GM06990 (cell line): Measurements from ENCODE around the gene TOLLIP.
"Not testable (repeated sequence)": the region's sequence is repeated elsewhere in the genome, so short reads cannot be mapped to it uniquely, and the experiment has no call there.

Experiments used
- DNase-seq: peaks from one replicate; pipeline ENCODE4 v3.0.0-alpha.2; 2011; ENCODE audit not compliant: insufficient read length; ENCODE audit errors: extremely low read depth
- H3K27me3 ChIP-seq: replicated peaks from 2 replicates; pipeline ENCODE4 v1.6.0; 2011; ENCODE audit warnings: low read length; ENCODE audit not compliant: control insufficient read depth, insufficient read depth
- H3K36me3 ChIP-seq: 2 replicates; pipeline ENCODE4 v1.5.1; 2011; ENCODE audit warnings: low read length; ENCODE audit not compliant: control insufficient read depth, insufficient read depth
- H3K4me3 ChIP-seq: replicated peaks from 2 replicates; pipeline ENCODE4 v1.5.1; 2011; ENCODE audit warnings: low read depth, mild to moderate bottlenecking, control low read depth, low read length
- TF ChIP-seq, protein P1 (sequence below): IDR thresholded peaks from 2 replicates; pipeline ENCODE4 v1.5.1; 2011; ENCODE audit warnings: low read length, control low read depth, mild to moderate bottlenecking, inconsistent platforms; ENCODE audit not compliant: insufficient read depth, poor library complexity, severe bottlenecking

TOLLIP gene

DNA sequence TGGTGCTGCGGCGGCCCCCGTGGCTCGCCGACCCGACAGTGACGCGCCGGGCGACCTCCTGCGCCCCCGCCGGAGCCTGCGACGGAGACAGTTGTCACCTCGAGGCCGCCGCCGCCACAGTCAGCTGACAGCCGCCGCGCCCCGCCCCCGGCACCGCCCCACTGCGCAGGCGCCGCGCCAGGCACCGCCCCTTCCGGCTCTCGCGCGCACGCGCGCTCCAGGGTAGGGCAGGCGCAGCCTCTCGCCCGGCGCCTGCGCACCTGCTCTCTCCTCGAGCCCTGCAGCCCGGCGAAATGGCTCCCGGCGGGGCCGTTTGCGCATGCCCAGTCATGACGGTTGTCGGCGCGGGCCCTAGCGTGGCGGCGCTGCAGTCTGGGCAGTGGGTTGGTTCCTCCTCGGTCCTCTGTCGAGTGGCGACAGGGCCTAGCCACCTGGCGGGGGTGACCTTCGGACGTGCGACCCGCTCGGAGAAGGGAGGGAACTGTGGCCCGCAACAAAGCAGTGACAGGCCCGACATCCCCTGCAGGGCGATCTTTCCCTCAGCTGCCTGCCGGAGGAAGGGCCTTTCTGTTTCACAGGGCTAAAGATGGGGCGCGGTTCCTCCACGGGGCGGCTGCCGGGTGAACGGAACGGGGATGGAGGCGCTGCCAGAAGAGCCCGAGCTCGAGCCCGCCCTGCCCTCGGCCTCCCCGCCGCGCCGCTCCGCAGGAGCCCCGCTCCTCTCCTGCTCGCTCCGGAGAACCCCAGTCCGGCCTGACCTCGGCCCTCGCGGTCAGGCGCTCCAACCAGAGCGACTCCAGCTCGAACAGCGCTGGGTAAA, at the start of gene TOLLIP:
TOLLIP (minus strand) TSS at position 135 of the 820 bp plus-strand sequence; CDS start at position 1, 134 bp downstream.
- no peaks in the 10 kb centered on the region for H3K27me3 ChIP-seq
- TF ChIP-seq, protein P1, sequence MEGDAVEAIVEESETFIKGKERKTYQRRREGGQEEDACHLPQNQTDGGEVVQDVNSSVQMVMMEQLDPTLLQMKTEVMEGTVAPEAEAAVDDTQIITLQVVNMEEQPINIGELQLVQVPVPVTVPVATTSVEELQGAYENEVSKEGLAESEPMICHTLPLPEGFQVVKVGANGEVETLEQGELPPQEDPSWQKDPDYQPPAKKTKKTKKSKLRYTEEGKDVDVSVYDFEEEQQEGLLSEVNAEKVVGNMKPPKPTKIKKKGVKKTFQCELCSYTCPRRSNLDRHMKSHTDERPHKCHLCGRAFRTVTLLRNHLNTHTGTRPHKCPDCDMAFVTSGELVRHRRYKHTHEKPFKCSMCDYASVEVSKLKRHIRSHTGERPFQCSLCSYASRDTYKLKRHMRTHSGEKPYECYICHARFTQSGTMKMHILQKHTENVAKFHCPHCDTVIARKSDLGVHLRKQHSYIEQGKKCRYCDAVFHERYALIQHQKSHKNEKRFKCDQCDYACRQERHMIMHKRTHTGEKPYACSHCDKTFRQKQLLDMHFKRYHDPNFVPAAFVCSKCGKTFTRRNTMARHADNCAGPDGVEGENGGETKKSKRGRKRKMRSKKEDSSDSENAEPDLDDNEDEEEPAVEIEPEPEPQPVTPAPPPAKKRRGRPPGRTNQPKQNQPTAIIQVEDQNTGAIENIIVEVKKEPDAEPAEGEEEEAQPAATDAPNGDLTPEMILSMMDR, result peak; percentile 40
- peak; percentile 94 for DNase-seq
- peaks cover 2% of the 10 kb centered on the region for H3K36me3 ChIP-seq
- peak within 1 kb of the TSS; percentile 73 for H3K4me3 ChIP-seq

DNA sequence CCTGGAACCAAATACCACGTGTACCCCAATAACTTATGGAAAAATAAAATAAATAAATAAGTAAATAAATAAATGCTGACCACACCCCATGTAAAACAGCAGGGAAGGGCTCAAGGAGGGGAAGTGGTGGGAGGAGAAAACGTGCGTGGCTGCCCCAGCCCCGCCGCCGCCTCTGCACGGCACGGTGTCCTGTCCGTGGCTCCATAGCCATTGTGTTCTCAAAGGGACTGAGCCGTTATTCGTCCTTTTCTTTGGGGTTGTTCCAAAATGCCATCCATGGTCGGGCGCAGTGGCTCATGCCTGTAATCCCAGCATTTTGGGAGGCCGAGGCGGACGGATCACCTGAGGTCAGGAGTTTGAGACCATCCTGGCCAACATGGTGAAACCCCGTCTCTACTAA, 49.5 kb upstream of the TOLLIP start:
- H3K27me3 ChIP-seq, H3K4me3 ChIP-seq, DNase-seq, H3K36me3 ChIP-seq: not testable (repeated sequence)

DNA sequence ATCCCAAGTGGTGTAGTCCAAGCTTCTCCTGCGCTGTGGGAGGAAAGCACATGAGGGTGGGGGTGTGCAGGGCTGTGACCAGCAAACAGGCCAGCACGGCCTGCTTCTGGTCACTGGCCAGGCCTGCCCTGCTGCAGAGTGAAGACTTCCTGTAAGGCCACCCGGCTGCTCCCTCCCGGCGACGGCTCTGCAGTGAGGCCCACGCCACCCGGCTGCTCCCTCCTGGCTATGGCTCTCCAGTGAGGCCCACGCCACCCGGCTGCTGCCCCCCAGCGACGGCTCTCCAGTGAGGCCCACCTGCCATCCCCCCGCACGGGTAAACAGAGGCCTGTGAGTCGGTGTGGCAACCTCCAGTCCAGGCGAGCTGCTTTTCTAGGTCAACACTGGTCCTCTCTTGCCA, 48.9 kb upstream of the TOLLIP start:
- no peaks in the 10 kb centered on the region for H3K36me3 ChIP-seq

DNA sequence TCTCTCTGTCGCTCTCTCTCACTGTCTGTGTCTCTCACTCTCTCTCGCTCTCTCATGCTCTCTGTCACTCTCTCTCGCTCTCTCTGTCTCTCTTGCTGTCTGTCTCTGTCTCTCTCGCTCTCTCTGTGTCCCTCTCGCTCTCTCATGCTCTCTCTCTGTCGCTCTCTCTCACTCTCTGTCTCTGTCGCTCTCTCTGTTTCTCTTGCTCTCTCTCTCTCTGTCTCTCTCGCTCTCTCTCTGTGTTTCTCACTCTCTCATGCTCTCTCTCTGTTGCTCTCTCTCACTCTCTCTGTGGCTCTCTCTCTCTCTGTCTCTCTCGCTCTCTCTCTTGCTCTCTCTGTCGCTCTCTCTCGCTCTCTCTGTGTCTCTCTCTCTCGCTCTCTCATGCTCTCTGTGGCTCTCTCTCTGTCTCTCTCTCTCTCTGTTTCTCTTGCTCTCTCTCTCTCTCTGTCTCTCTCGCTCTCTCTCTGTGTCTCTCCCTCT, 47.1 kb upstream of the TOLLIP start:
- Histone ChIP-seq H3K27me3 (no peaks in the 10 kb centered on the region; the same call in 1 of the 2 replicates), H3K4me3 (no peak overlapping the region), H3K36me3 (no peaks in the 10 kb centered on the region)
- DNase-seq, result no peak
- TF ChIP-seq, protein P1, result no peak

More for the DNA sequence above, 48.9 kb upstream of the TOLLIP start:
- Histone ChIP-seq H3K4me3 (no peak overlapping the region), H3K27me3 (no peaks in the 10 kb centered on the region; the same call in 1 of the 2 replicates)
- no peak for DNase-seq
- TF ChIP-seq, protein P1, result no peak

DNA sequence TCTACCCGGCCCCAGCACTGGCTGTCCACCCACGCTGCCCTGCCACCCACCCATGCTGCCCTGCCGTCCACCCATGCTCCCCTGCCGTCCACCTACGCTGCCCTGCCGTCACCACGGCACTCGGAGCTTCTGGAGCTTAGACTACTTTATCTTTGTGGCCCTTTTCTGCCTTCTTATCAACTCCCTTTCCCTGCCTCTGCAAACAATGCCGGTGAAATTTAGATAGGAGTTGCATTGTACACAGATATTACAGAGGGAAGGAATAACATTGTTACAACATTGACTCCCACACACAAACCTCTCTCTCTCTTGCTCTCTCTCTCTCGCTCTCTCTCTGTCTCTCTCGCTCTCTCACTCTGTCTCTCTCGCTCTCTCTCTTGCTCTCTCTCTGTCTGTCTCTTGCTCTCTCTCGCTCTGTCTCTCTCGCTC, 46.6 kb upstream of the TOLLIP start:
- H3K27me3 ChIP-seq, result no peaks in the 10 kb centered on the region; the same call in 1 of the 2 replicates
- H3K4me3 ChIP-seq, result no peak overlapping the region
- DNase-seq, result no peak
- H3K36me3 ChIP-seq, result no peaks in the 10 kb centered on the region
- TF ChIP-seq, protein P1, result no peak

DNA sequence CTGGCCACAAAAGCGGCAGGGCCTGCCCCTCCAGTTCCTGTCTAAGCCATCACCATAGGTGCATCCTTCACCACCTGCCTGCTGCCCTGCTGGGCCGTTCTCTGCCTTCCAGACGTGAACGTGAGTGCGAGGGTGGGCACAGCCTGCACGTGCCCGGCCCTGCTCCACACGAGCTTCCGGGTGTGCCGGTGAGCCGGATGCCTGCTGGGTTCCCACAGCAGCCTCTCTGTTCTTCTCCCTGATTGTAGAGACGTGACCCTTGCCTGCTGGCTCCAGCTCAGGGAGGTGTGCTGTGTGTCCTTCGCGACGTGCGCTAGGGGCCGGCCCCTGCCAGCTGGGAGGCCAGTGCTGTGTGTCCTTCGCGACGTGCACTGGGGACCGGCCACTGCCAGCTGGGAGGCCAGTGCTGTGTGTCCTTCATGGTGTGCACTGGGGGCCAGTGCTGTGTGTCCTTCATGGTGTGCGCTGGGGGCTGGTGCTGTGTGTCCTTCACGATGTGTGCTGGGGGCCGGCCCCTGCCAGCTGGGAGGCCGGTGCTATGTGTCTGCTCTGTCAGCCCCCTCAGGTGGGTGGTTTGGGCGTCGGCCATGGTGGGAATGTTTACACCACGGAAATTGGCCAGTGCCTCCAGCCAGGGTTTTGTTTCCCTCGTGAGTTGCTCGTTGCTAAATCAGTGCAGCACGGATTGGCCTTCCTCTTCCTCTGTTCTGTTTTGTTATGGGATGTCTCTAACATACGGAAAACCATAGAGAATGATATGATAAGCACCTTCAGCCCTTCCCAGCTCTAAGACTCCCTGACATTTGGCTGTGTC, 44.9 kb upstream of the TOLLIP start:
- TF ChIP-seq, protein P1, result no peak
- H3K4me3 ChIP-seq, result no peak overlapping the region
- no peak for DNase-seq
- no peaks in the 10 kb centered on the region for H3K36me3 ChIP-seq
- H3K27me3 ChIP-seq, result no peaks in the 10 kb centered on the region; the same call in 1 of the 2 replicates
